ENCODE data around the gene GALNT17. TPM values are rescaled to one million over a fixed set of nuclear protein-coding genes. Genes with fewer than 3 reads are reported as not detected.

GALNT17 gene
- total RNA-seq, 1 experiment from 2014 or later, result not detected

DNA sequence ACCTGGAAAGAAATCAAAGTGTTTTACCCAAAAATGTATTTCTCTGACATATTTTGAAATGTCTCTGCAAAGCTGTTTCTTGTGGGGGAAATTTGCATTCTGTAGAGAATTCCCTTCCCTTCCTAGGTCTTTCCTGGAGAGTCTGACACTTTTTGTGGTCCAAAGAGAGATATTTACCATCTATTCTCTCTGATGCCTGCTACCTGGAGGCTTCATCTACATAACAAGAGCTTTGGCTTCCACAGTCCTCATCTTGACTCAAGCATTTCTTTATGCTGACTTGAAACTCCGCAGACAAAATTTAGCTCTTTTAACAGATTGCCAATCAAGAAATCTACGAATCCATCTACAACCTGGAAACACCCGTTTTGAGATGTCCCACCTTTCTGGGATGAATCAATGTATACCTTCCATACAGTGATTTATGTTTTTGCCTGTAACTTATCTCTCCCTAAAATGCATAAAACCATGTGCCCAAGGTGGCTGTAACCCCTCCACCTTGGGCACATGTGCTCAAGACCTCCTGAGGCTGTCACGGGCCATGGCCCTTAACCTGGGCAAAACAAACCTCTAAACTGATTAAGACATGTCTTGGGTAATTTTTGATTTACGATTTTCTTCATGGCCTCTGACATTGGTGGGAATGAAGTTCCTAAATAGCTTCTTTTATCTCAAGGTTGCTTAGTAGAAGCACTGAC lies 334.7 kb downstream of the GALNT17 start:
- Histone ChIP-seq H3K27ac (no peak overlapping the region), H4K20me1 (ENCODE audit: insufficient read depth) (no peaks in the 10 kb centered on the region), H3K27me3 (ENCODE audit: insufficient read depth, low read depth) (peaks cover 3% of the 10 kb centered on the region; the same call in 1 of the 2 replicates), H3K36me3 (ENCODE audit: low read depth) (no peaks in the 10 kb centered on the region), H2AFZ (no peak overlapping the region), H3K4me2 (no peak overlapping the region), H3K9me2 (ENCODE audit: insufficient read depth) (no peaks in the 10 kb centered on the region; the same call in 1 of the 2 replicates), H3K4me1 (replicated peaks; ENCODE audit: insufficient read depth) (no peaks in the 10 kb centered on the region), H3K79me2 (ENCODE audit: low read depth) (no peaks in the 10 kb centered on the region), H3K9me3 (ENCODE audit: insufficient read depth, low read depth) (no peaks in the 10 kb centered on the region), H3F3A (ENCODE audit: insufficient read depth, low read depth) (no peaks in the 10 kb centered on the region), H3K4me3 (no peak overlapping the region)
- intact Hi-C loops (cut with micrococcal nuclease; ENCODE audit: unreplicated experiment), result no loop called here
- BruUV-seq (replicated peaks), result no TSS peak
- no peak for DNase-seq
- CTCF ChIA-PET, result no interaction called here
- POLR2A ChIA-PET (ENCODE audit: unreplicated experiment), result no interaction called here
- TF ChIP-seq EZH2 (IDR thresholded peaks at IDR 0.05; ENCODE audit: low read depth), result no peak
- TF ChIP-seq CTCF (conservative IDR thresholded peaks at IDR 0.05), result no peak

GRCh38 chr7:71470326-71470725 lies 338.4 kb downstream of the GALNT17 start:
- no peak for DNase-seq
- peaks cover 3% of the 10 kb centered on the region; the same call in 1 of the 2 replicates for H3K27me3 ChIP-seq (ENCODE audit: insufficient read depth, low read depth)
- no peaks in the 10 kb centered on the region for H3K79me2 ChIP-seq (ENCODE audit: low read depth)
- ChIA-PET POLR2A (ENCODE audit: unreplicated experiment) (no interaction called here), CTCF (no interaction called here)
- no peaks in the 10 kb centered on the region for H3F3A ChIP-seq (ENCODE audit: insufficient read depth, low read depth)
- no peaks in the 10 kb centered on the region for H4K20me1 ChIP-seq (ENCODE audit: insufficient read depth)
- H3K9me3 ChIP-seq (ENCODE audit: insufficient read depth, low read depth), result no peaks in the 10 kb centered on the region
- no peak overlapping the region for H3K4me3 ChIP-seq
- H3K27ac ChIP-seq, result no peak overlapping the region
- H3K4me2 ChIP-seq, result no peak overlapping the region
- no peak for TF ChIP-seq EZH2 (IDR thresholded peaks at IDR 0.05; ENCODE audit: low read depth)
- TF ChIP-seq CTCF (conservative IDR thresholded peaks at IDR 0.05), result no peak
- intact Hi-C loops (cut with micrococcal nuclease; ENCODE audit: unreplicated experiment), result no loop called here
- H3K9me2 ChIP-seq (ENCODE audit: insufficient read depth), result no peaks in the 10 kb centered on the region
- H2AFZ ChIP-seq, result no peak overlapping the region
- no TSS peak for BruUV-seq (replicated peaks)
- H3K4me1 ChIP-seq (replicated peaks; ENCODE audit: insufficient read depth), result no peaks in the 10 kb centered on the region
- no peaks in the 10 kb centered on the region for H3K36me3 ChIP-seq (ENCODE audit: low read depth)

GRCh38 chr7:71470830-71471229 lies 338.9 kb downstream of the GALNT17 start:
- Histone ChIP-seq H2AFZ (no peak overlapping the region), H4K20me1 (ENCODE audit: insufficient read depth) (no peaks in the 10 kb centered on the region), H3K4me1 (replicated peaks; ENCODE audit: insufficient read depth) (no peaks in the 10 kb centered on the region), H3K36me3 (ENCODE audit: low read depth) (no peaks in the 10 kb centered on the region), H3K27ac (no peak overlapping the region), H3K79me2 (ENCODE audit: low read depth) (no peaks in the 10 kb centered on the region), H3K4me2 (no peak overlapping the region), H3K4me3 (no peak overlapping the region), H3K9me3 (ENCODE audit: insufficient read depth, low read depth) (no peaks in the 10 kb centered on the region), H3F3A (ENCODE audit: insufficient read depth, low read depth) (no peaks in the 10 kb centered on the region), H3K27me3 (ENCODE audit: insufficient read depth, low read depth) (peaks cover 3% of the 10 kb centered on the region; the same call in 1 of the 2 replicates), H3K9me2 (ENCODE audit: insufficient read depth) (no peaks in the 10 kb centered on the region)
- intact Hi-C loops (cut with micrococcal nuclease; ENCODE audit: unreplicated experiment), result no loop called here
- DNase-seq, result no peak
- TF ChIP-seq CTCF (conservative IDR thresholded peaks at IDR 0.05) (no peak), EZH2 (IDR thresholded peaks at IDR 0.05; ENCODE audit: low read depth) (no peak)
- ChIA-PET POLR2A (ENCODE audit: unreplicated experiment) (no interaction called here), CTCF (no interaction called here)
- BruUV-seq (replicated peaks), result no TSS peak
